ENCODE results near the gene LRMDA. TPM values are rescaled to one million over a fixed set of nuclear protein-coding genes. Genes with fewer than 3 reads are reported as not detected.

LRMDA gene
- total RNA-seq, 1 donor from 2014 or later, result not detected

DNA sequence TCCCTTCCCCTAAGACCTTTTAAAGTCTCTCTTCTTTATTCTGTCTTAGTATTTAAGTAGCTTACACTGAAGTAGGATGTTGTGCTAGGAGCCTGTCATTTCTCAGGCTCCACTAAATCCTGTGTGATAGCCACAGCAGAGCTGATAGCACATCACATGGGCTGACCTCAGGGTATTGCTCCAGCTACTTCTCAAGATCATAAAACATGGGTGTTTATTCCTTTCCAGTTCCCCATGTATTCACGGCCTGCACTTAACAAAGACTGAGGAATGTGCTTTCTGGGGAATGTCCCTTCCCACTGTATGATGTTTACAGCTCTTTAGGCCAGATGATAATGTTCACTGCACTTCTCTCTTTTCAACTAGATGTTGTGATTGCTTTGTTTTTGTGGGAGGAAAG, 1119.4 kb downstream of the LRMDA start:
- CTCF ChIA-PET, result no interaction called here
- TF ChIP-seq, protein P1, sequence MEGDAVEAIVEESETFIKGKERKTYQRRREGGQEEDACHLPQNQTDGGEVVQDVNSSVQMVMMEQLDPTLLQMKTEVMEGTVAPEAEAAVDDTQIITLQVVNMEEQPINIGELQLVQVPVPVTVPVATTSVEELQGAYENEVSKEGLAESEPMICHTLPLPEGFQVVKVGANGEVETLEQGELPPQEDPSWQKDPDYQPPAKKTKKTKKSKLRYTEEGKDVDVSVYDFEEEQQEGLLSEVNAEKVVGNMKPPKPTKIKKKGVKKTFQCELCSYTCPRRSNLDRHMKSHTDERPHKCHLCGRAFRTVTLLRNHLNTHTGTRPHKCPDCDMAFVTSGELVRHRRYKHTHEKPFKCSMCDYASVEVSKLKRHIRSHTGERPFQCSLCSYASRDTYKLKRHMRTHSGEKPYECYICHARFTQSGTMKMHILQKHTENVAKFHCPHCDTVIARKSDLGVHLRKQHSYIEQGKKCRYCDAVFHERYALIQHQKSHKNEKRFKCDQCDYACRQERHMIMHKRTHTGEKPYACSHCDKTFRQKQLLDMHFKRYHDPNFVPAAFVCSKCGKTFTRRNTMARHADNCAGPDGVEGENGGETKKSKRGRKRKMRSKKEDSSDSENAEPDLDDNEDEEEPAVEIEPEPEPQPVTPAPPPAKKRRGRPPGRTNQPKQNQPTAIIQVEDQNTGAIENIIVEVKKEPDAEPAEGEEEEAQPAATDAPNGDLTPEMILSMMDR (IDR thresholded peaks at IDR 0.05), result no peak
- DNase-seq, result no peak
- Mint-ChIP-seq H3K27me3 (no peaks in the 10 kb centered on the region), H3K4me3 (no peak overlapping the region), H3K4me1 (no peaks in the 10 kb centered on the region), H3K9me3 (no peaks in the 10 kb centered on the region), H3K36me3 (ENCODE audit: low read depth) (no peaks in the 10 kb centered on the region), H3K27ac (no peak overlapping the region)
- POLR2A ChIA-PET, result no interaction called here
- ATAC-seq (ENCODE audit: low read depth), result no peak
- intact Hi-C loops (cut with micrococcal nuclease), result no loop called here

DNA sequence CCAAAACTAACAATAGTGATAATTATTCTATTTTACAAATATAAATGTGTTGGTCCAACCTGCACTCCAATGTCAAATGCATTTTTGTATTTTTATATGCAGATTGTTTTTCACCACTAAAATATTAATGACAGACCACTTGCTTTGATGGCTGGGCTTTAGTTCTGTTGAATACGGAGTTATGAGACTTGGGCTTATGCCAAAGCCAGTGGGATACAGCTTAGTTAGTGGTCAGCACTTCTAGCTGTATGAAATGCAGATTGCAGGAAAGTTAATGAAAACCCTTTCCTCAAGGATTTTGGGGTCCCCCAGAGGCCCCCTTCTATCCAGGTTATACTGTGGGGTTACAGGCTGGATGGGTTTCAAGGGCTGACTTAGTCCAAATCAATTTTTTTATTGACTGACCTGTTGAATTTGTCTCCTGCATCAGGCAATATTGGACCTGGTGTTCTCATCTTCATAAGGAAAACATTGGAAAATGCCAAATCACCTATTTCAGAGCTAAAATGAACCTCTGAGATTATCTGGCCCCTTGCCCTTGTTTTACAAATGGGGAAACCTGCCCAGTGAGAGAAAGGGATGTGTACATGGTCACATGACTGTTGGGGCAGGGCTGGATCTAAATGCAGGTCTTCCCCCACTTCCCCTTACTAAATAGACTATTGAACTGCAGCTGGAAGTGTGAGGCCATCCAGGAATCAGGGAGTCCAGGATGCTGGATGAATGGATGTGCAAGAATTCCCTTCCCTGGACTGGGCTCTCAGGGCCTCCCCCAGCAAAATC, 1120.9 kb downstream of the LRMDA start:
- H3K4me3 Mint-ChIP-seq, result no peak overlapping the region
- H3K27me3 Mint-ChIP-seq, result no peaks in the 10 kb centered on the region
- TF ChIP-seq, protein P1 (IDR thresholded peaks at IDR 0.05), result no peak
- ATAC-seq (ENCODE audit: low read depth) (no peak), DNase-seq (no peak)
- intact Hi-C loops (cut with micrococcal nuclease), result no loop called here
- H3K4me1 Mint-ChIP-seq, result no peaks in the 10 kb centered on the region
- CTCF ChIA-PET, result no interaction called here
- no peaks in the 10 kb centered on the region for H3K36me3 Mint-ChIP-seq (ENCODE audit: low read depth)
- no peaks in the 10 kb centered on the region for H3K9me3 Mint-ChIP-seq
- POLR2A ChIA-PET, result no interaction called here
- no peak overlapping the region for H3K27ac Mint-ChIP-seq

DNA sequence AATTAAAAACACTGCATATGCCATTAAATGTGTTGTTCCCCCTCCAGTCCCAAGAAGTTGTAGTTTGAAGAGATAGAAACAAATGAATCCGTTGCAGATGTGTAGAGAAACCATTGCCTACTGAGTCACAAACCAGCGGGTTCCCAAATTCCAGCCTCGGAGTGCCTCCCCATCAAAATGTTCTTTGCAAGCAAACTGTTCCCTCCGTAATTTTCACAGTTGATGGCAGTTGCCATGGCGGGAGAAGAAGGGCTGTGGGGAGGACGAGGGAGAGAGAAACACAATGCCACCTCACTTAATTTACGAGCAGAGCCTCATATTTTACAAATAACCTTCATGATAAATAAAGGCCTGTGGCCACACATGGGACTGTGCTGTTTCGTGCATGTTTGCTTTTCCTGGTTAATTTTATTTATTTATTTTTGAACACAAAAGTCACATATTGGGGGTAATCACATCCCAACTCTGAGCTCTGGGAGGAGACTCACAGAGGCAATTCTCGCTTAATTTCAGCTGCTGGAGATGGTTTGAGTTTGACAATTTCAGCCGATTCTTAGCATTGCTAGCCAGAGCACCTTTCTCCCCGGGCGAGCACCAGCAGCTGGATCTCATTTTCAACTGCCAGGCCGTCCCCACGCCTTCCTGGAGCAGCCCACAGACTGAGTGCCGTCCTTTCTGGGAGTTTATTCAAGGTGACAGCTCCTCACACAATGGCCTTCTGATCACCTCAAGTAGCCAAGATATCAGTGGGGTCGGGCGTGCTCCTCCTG, 1122.0 kb downstream of the LRMDA start:
- no peak for ATAC-seq (ENCODE audit: low read depth)
- Mint-ChIP-seq H3K4me3 (no peak overlapping the region), H3K4me1 (no peaks in the 10 kb centered on the region), H3K27me3 (no peaks in the 10 kb centered on the region), H3K9me3 (no peaks in the 10 kb centered on the region), H3K36me3 (ENCODE audit: low read depth) (no peaks in the 10 kb centered on the region), H3K27ac (no peak overlapping the region)
- ChIA-PET POLR2A (no interaction called here), CTCF (no interaction called here)
- TF ChIP-seq, protein P1 (IDR thresholded peaks at IDR 0.05), result no peak
- no peak for DNase-seq
- intact Hi-C loops (cut with micrococcal nuclease), result no loop called here

DNA sequence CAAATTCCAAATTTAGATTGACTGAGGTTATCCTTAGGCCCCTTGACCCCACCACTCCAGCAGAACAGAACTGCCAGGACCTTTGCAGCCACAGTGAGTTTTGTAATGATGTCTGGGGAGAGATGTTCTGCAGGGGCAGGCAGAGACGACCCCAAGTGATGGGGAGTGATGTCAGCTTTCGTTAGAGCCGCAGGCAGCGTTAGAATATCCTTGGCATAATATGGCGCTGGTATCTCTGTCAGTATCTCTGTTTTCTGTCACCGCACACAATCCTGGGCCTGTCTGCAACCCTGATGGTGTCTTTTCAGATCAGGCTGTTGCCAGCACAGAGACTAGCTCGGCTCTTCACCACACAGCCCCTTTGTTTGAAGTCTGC, 1122.6 kb downstream of the LRMDA start:
- ChIA-PET POLR2A (no interaction called here), CTCF (no interaction called here)
- no peak overlapping the region for H3K27ac Mint-ChIP-seq
- H3K36me3 Mint-ChIP-seq (ENCODE audit: low read depth), result no peaks in the 10 kb centered on the region
- no peaks in the 10 kb centered on the region for H3K4me1 Mint-ChIP-seq
- no peak overlapping the region for H3K4me3 Mint-ChIP-seq
- no peaks in the 10 kb centered on the region for H3K27me3 Mint-ChIP-seq
- H3K9me3 Mint-ChIP-seq, result no peaks in the 10 kb centered on the region
- TF ChIP-seq, protein P1 (IDR thresholded peaks at IDR 0.05), result no peak
- ATAC-seq (ENCODE audit: low read depth), result no peak
- no peak for DNase-seq
- intact Hi-C loops (cut with micrococcal nuclease), result no loop called here

DNA sequence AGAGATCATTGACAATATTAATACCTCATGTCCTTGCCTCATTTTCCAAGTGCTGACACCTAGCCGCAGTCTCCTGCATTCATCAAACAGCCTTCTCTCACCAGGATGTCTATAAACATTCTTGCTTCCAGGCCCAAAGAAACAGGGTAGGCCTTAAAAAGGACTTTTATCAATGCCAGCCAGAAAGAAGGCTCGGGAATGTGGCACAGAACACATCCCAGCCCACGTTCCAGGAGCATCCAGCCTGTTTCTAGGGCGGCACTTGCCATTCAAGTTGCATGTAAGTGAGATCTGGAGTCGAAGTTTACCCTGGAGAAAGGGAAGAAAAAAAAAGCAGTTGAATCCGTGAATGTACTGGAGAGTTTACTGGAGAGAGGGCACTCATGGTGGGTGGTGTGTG, 1123.1 kb downstream of the LRMDA start:
- Mint-ChIP-seq H3K27me3 (no peaks in the 10 kb centered on the region), H3K27ac (no peak overlapping the region), H3K36me3 (ENCODE audit: low read depth) (no peaks in the 10 kb centered on the region), H3K4me1 (no peaks in the 10 kb centered on the region), H3K4me3 (no peak overlapping the region), H3K9me3 (no peaks in the 10 kb centered on the region)
- no peak for DNase-seq
- ChIA-PET POLR2A (no interaction called here), CTCF (no interaction called here)
- intact Hi-C loops (cut with micrococcal nuclease), result no loop called here
- no peak for ATAC-seq (ENCODE audit: low read depth)
- TF ChIP-seq, protein P1 (IDR thresholded peaks at IDR 0.05), result no peak

All from activated B cell treated with CpG ODN at 0.5 μM for 24 hours (primary cell).